ENCODE measurements around the gene MAGI1. TPM values are rescaled to one million over a fixed set of nuclear protein-coding genes. Genes with fewer than 3 reads are reported as not detected.

Gene MAGI1
- total RNA-seq, 1 experiment from 2014 or later: 38.6 TPM

- ATAC-seq (no peak), DNase-seq (ENCODE audit: low read depth, low spot score) (no peak)
- CTCF ChIA-PET: no interaction called here
- BruUV-seq (replicated peaks): no TSS peak
- RAD21 ChIA-PET (ENCODE audit: low non-redundant PET in 1 of 2, low total read pairs in 2 of 2, uncharacterized antibody in 2 of 2, unreplicated experiment in 2 of 2): no interaction called here
- H3K9ac ChIP-seq (ENCODE audit: low read length): no peak overlapping the region
- H3K27me3 ChIP-seq (ENCODE audit: insufficient read depth, low read length): no peaks in the 10 kb centered on the region
- H2AFZ ChIP-seq (ENCODE audit: low read depth, low read length, poor library complexity, severe bottlenecking): no peak overlapping the region
- no peaks in the 10 kb centered on the region for H3K9me3 ChIP-seq (ENCODE audit: control insufficient read depth in 1 of 2, insufficient read depth in 1 of 2, low read depth in 1 of 2, low read length in 2 of 2)
- POLR2A ChIA-PET: no interaction called here
- no peak overlapping the region for H3K27ac ChIP-seq (ENCODE audit: low read depth, low read length)
- no peak overlapping the region for H3K4me3 ChIP-seq (replicated peaks in 1 of 2; ENCODE audit: low read depth in 1 of 2, low read length in 2 of 2)
- TF ChIP-seq, protein P1, sequence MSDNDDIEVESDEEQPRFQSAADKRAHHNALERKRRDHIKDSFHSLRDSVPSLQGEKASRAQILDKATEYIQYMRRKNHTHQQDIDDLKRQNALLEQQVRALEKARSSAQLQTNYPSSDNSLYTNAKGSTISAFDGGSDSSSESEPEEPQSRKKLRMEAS (IDR thresholded peaks at IDR 0.05): no peak
- TF ChIP-seq ZNF274 (IDR thresholded peaks at IDR 0.05; ENCODE audit: low read depth, low read length) (no peak), ZBTB33 (IDR thresholded peaks at IDR 0.05; ENCODE audit: extremely low read depth, insufficient replicate concordance, low read length) (no peak)
- H3K36me3 ChIP-seq (ENCODE audit: control insufficient read depth in 1 of 2, insufficient read depth in 2 of 2, low read length in 2 of 2): peaks cover 0 to 3% of the 10 kb centered on the region in 2 experiments; a peak in 1 of 4 replicates
- H3K4me1 ChIP-seq (ENCODE audit: control insufficient read depth in 1 of 2, insufficient read depth in 2 of 2, low read length in 2 of 2): no peaks in the 10 kb centered on the region
- H4K20me1 ChIP-seq (ENCODE audit: insufficient read depth): no peaks in the 10 kb centered on the region
- intact Hi-C loops (cut with micrococcal nuclease): no loop called here
- H3K4me2 ChIP-seq (ENCODE audit: low read length): no peak overlapping the region
- no peaks in the 10 kb centered on the region for H3K79me2 ChIP-seq (ENCODE audit: insufficient read depth, low read length)
- no peaks in the 10 kb centered on the region for H3K9me2 ChIP-seq (ENCODE audit: insufficient read depth)
These were observed 683.8 kb downstream of the MAGI1 start for GRCh38 chr3:65354880-65355279.

- H3K79me2 ChIP-seq (ENCODE audit: insufficient read depth, low read length): no peaks in the 10 kb centered on the region
- DNase-seq (ENCODE audit: low read depth, low spot score) (no peak), ATAC-seq (no peak)
- POLR2A ChIA-PET: no interaction called here
- RAD21 ChIA-PET (ENCODE audit: low non-redundant PET in 1 of 2, low total read pairs in 2 of 2, uncharacterized antibody in 2 of 2, unreplicated experiment in 2 of 2): no interaction called here
- no peak for TF ChIP-seq ZBTB33 (IDR thresholded peaks at IDR 0.05; ENCODE audit: extremely low read depth, insufficient replicate concordance, low read length)
- no peak for TF ChIP-seq EZH2 (IDR thresholded peaks at IDR 0.05)
- TF ChIP-seq RAD21 (IDR thresholded peaks at IDR 0.05; ENCODE audit: low read depth): no peak
- TF ChIP-seq POLR2AphosphoS5 (IDR thresholded peaks at IDR 0.05; ENCODE audit: low read depth, low read length): no peak
- TF ChIP-seq FOSL1 (IDR thresholded peaks at IDR 0.05; ENCODE audit: low read depth): no peak
- TF ChIP-seq CBX3 (IDR thresholded peaks at IDR 0.05; ENCODE audit: low read depth): no peak
- TF ChIP-seq EZH2phosphoT487 (IDR thresholded peaks at IDR 0.05; ENCODE audit: borderline replicate concordance): no peak
- CTCF ChIA-PET: no interaction called here
- no peaks in the 10 kb centered on the region for H3K9me3 ChIP-seq (ENCODE audit: control insufficient read depth in 1 of 2, insufficient read depth in 1 of 2, low read depth in 1 of 2, low read length in 2 of 2)
- no peaks in the 10 kb centered on the region for H3K27me3 ChIP-seq (ENCODE audit: insufficient read depth, low read length)
- peaks cover 0 to 3% of the 10 kb centered on the region in 2 experiments; a peak in 1 of 4 replicates for H3K36me3 ChIP-seq (ENCODE audit: control insufficient read depth in 1 of 2, insufficient read depth in 2 of 2, low read length in 2 of 2)
- no peak overlapping the region for H3K4me2 ChIP-seq (ENCODE audit: low read length)
- H3K27ac ChIP-seq (ENCODE audit: low read depth, low read length): no peak overlapping the region
- H3K4me1 ChIP-seq (ENCODE audit: control insufficient read depth in 1 of 2, insufficient read depth in 2 of 2, low read length in 2 of 2): no peaks in the 10 kb centered on the region
- H3K9ac ChIP-seq (ENCODE audit: low read length): no peak overlapping the region
- H2AFZ ChIP-seq (ENCODE audit: low read depth, low read length, poor library complexity, severe bottlenecking): no peak overlapping the region
- intact Hi-C loops (cut with micrococcal nuclease): no loop called here
- H3K9me2 ChIP-seq (ENCODE audit: insufficient read depth): no peaks in the 10 kb centered on the region
- H3K4me3 ChIP-seq (replicated peaks in 1 of 2; ENCODE audit: low read depth in 1 of 2, low read length in 2 of 2): no peak overlapping the region
- BruUV-seq (replicated peaks): no TSS peak
- H4K20me1 ChIP-seq (ENCODE audit: insufficient read depth): no peaks in the 10 kb centered on the region
These were observed 685.8 kb downstream of the MAGI1 start for GRCh38 chr3:65352951-65353350.
